ENCODE results near the gene AGER.

GRCh38 chr6:32194388-32194787 lies 10.3 kb upstream of the AGER start:
- no peak for TF ChIP-seq POLR2A (IDR thresholded peaks at IDR 0.05)
- no peak for TF ChIP-seq CTCF (IDR thresholded peaks at IDR 0.05)
- no peak for TF ChIP-seq POLR2AphosphoS5 (IDR thresholded peaks at IDR 0.05)
